Mesenchymal stem cell (in vitro differentiated cells and primary cell): ENCODE data around the gene URAD.

Experiments
- DNase-seq: peaks from one replicate; pipeline ENCODE4 v3.0.0-alpha.2; 2013
- H2AFZ ChIP-seq: one replicate; pipeline ENCODE4 v1.6.1; 2013; ENCODE audit warnings: low read depth, mild to moderate bottlenecking, control low read depth, inconsistent platforms, low read length, moderate library complexity
- H2AK5ac ChIP-seq: 2 replicates; pipeline ENCODE4 v1.6.1; 2013; ENCODE audit warnings: low read length, moderate library complexity, mild to moderate bottlenecking, inconsistent platforms; ENCODE audit not compliant: severe bottlenecking
- H2BK120ac ChIP-seq: one replicate; pipeline ENCODE4 v1.6.1; 2013; ENCODE audit warnings: low read depth, mild to moderate bottlenecking, inconsistent platforms, low read length, moderate library complexity
- H2BK12ac ChIP-seq, 2 experiments: one replicate each; pipeline ENCODE4 v1.6.1; 2013; ENCODE audit warnings: inconsistent platforms in 2 of 2, low read length in 2 of 2, mild to moderate bottlenecking in 2 of 2, moderate library complexity in 2 of 2, control low read depth in 1 of 2
- H2BK15ac ChIP-seq: one replicate; pipeline ENCODE4 v1.6.1; 2013; ENCODE audit warnings: mild to moderate bottlenecking, low read depth, inconsistent platforms; ENCODE audit not compliant: poor library complexity, severe bottlenecking
- H2BK5ac ChIP-seq: 2 replicates; pipeline ENCODE4 v1.6.1; 2013; ENCODE audit warnings: low read depth, mild to moderate bottlenecking, low read length, control low read depth, inconsistent platforms; ENCODE audit not compliant: poor library complexity, severe bottlenecking
- H3K14ac ChIP-seq, 2 experiments: one replicate each; pipeline ENCODE4 v1.6.1; 2013; ENCODE audit warnings: inconsistent platforms in 2 of 2, low read length in 2 of 2, control low read depth in 1 of 2, mild to moderate bottlenecking in 1 of 2, moderate library complexity in 1 of 2
- H3K18ac ChIP-seq, 2 experiments: one replicate each; pipeline ENCODE4 v1.6.1; 2013; ENCODE audit warnings: inconsistent platforms in 2 of 2, low read length in 2 of 2, control low read depth in 1 of 2, low read depth in 1 of 2, mild to moderate bottlenecking in 1 of 2
- H3K23ac ChIP-seq, 2 experiments: one replicate each; pipeline ENCODE4 v1.6.1; 2013; ENCODE audit warnings: inconsistent platforms in 2 of 2, low read length in 2 of 2, mild to moderate bottlenecking in 2 of 2, moderate library complexity in 2 of 2, control low read depth in 1 of 2
- H3K27ac ChIP-seq: 2 replicates; pipeline ENCODE4 v1.5.1; 2013; ENCODE audit warnings: mild to moderate bottlenecking, moderate library complexity, low read length, control low read depth, inconsistent platforms; ENCODE audit not compliant: poor library complexity, severe bottlenecking
- H3K27me3 ChIP-seq, 2 experiments: 2 replicates each; pipeline versions ENCODE4 v1.6.1 to v1.7.0; 2013; ENCODE audit warnings: low read length in 2 of 2, mild to moderate bottlenecking in 2 of 2, moderate library complexity in 2 of 2, control low read depth in 1 of 2, inconsistent platforms in 1 of 2; ENCODE audit not compliant: control insufficient read depth in 1 of 2, insufficient read depth in 1 of 2
- H3K36me3 ChIP-seq, 2 experiments: 2 replicates each; pipeline versions ENCODE4 v1.6.1 to v1.7.0; 2013; ENCODE audit warnings: low read length in 2 of 2, control low read depth in 1 of 2, inconsistent platforms in 1 of 2, low read depth in 1 of 2, mild to moderate bottlenecking in 1 of 2; ENCODE audit not compliant: insufficient read depth in 2 of 2, control insufficient read depth in 1 of 2
- H3K4ac ChIP-seq, 2 experiments: one replicate each; pipeline ENCODE4 v1.6.1; 2013; ENCODE audit warnings: inconsistent platforms in 2 of 2, low read length in 2 of 2, mild to moderate bottlenecking in 2 of 2, moderate library complexity in 2 of 2, control low read depth in 1 of 2, low read depth in 1 of 2
- H3K4me1 ChIP-seq: 2 replicates; pipeline ENCODE4 v1.6.1; 2013; ENCODE audit warnings: low read depth, low read length, control low read depth; ENCODE audit not compliant: control insufficient read depth, insufficient read depth
- H3K4me2 ChIP-seq: 2 replicates; pipeline ENCODE4 v1.6.1; 2013; ENCODE audit warnings: low read length, mild to moderate bottlenecking, inconsistent platforms; ENCODE audit not compliant: poor library complexity, severe bottlenecking
- H3K4me3 ChIP-seq, 2 experiments: 2 replicates each; pipeline versions ENCODE4 v1.5.1 to v1.7.0; 2013; ENCODE audit warnings: low read length in 2 of 2, mild to moderate bottlenecking in 2 of 2, control low read depth in 1 of 2, low read depth in 1 of 2; ENCODE audit not compliant: insufficient read depth in 1 of 2
- H3K79me1 ChIP-seq: replicated peaks from 2 replicates; pipeline ENCODE4 v1.6.1; 2013; ENCODE audit warnings: mild to moderate bottlenecking, control low read depth, low read length, inconsistent platforms; ENCODE audit not compliant: poor library complexity, severe bottlenecking
- H3K9ac ChIP-seq: 2 replicates; pipeline ENCODE4 v1.7.0; 2013; ENCODE audit warnings: mild to moderate bottlenecking, low read length, moderate library complexity
- H3K9me3 ChIP-seq: 2 replicates; pipeline ENCODE4 v1.7.0; 2013; ENCODE audit warnings: mild to moderate bottlenecking, low read length; ENCODE audit not compliant: control insufficient read depth
- H4K8ac ChIP-seq: one replicate; pipeline ENCODE4 v1.6.1; 2013; ENCODE audit warnings: inconsistent platforms, mild to moderate bottlenecking, low read length, moderate library complexity
- H4K91ac ChIP-seq: one replicate; pipeline ENCODE4 v1.6.1; 2013; ENCODE audit warnings: mild to moderate bottlenecking, low read length, inconsistent platforms
- WGBS: methylation state at CpG from one replicate; pipeline ENCODE4 v1.1.7; 2013; ENCODE audit warnings: mixed read lengths; 5-methylcytosine and 5-hydroxymethylcytosine counted together

The URAD gene

DNA sequence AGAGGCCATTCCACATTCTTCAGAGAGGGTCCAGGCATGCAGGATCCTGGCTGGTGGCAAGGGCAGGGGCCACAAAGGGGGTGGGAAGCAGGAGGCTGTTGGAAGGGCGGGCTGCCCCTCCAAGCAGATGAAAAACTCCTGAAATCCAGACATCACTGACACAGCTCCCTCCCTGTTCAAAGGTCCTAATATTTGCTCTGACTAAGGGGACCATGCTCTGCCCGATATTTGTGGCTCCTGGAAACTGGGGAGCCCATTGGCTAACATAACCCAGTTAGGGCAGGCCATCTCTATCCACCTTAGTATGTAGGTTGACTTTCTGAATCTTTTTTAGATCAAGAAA lies 16.0 kb downstream of the URAD start:
- H3K27ac ChIP-seq: no peak overlapping the region
- WGBS: 70% methylated on average over 2 of the region's 2 CpGs
- H2BK12ac ChIP-seq: no peak overlapping the region
- no peak overlapping the region for H3K9ac ChIP-seq
- H2BK120ac ChIP-seq: no peak overlapping the region
- no peak overlapping the region for H3K14ac ChIP-seq
- H3K18ac ChIP-seq: no peak overlapping the region
- no peak overlapping the region for H2BK15ac ChIP-seq
- no peak overlapping the region for H4K91ac ChIP-seq
- H3K4ac ChIP-seq: no peak overlapping the region
- no peak overlapping the region for H3K23ac ChIP-seq
- peaks cover 15% of the 10 kb centered on the region for H3K4me1 ChIP-seq
- no peak overlapping the region for H3K4me3 ChIP-seq
- H4K8ac ChIP-seq: no peak overlapping the region
- H3K4me2 ChIP-seq: no peak overlapping the region
- no peaks in the 10 kb centered on the region for H3K9me3 ChIP-seq
- peaks cover 97 to 100% of the 10 kb centered on the region in 2 experiments for H3K27me3 ChIP-seq
- no peak overlapping the region for H2BK5ac ChIP-seq
- peaks cover 0 to 3% of the 10 kb centered on the region in 2 experiments for H3K36me3 ChIP-seq
- H2AFZ ChIP-seq: no peak overlapping the region
- no peaks in the 10 kb centered on the region for H3K79me1 ChIP-seq
- no peak for DNase-seq
- H2AK5ac ChIP-seq: no peak overlapping the region

DNA sequence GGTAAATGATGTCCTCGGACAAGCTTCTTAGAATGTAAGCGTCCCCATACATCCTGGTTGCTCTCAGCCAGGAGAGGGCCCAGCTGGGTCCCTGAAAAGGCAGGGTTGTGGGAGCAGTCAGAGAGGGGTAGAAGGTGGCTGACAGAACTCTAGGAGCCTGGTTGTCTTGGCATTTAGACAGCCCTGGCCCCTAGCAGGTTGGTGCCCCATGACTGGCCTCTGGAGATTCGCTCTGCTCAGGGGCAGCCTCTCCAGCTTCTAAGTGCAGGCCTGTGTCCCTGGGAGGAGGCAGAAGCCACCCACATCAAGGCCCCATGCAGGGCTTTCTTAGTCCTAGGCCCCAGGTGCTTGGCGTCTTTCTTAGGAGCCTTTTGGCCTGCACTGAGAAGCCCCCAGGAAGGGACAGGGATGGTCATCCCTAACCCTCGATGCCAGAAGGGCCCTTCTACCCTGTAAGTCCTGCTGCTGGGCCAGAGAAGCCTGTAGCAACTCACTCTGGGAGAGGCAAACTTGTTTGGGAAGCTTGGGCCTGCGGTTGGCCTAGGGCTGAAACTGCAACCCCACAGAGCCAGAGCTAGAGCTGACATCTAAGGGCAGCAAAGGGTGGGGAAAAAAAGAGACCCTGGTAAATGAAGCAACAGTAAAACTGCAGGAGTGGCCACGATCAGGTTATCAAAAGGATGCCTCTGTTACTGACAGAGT lies 16.6 kb downstream of the URAD start:
- no peak overlapping the region for H4K8ac ChIP-seq
- no peak overlapping the region for H3K18ac ChIP-seq
- H2AFZ ChIP-seq: no peak overlapping the region
- H3K27ac ChIP-seq: no peak overlapping the region
- no peak overlapping the region for H3K14ac ChIP-seq
- H3K4me3 ChIP-seq: no peak overlapping the region
- H3K4me2 ChIP-seq: no peak overlapping the region
- no peak overlapping the region for H2BK5ac ChIP-seq
- H2BK12ac ChIP-seq: no peak overlapping the region
- no peak overlapping the region for H2AK5ac ChIP-seq
- H3K4ac ChIP-seq: no peak overlapping the region
- H2BK120ac ChIP-seq: no peak overlapping the region
- peaks cover 15% of the 10 kb centered on the region for H3K4me1 ChIP-seq
- 46% methylated on average over 7 of the region's 7 CpGs for WGBS
- H4K91ac ChIP-seq: no peak overlapping the region
- peaks cover 0 to 3% of the 10 kb centered on the region in 2 experiments for H3K36me3 ChIP-seq
- no peak overlapping the region for H3K23ac ChIP-seq
- no peaks in the 10 kb centered on the region for H3K9me3 ChIP-seq
- H2BK15ac ChIP-seq: no peak overlapping the region
- H3K79me1 ChIP-seq: no peaks in the 10 kb centered on the region
- H3K27me3 ChIP-seq: peaks cover 97 to 100% of the 10 kb centered on the region in 2 experiments
- DNase-seq: no peak
- H3K9ac ChIP-seq: no peak overlapping the region

DNA sequence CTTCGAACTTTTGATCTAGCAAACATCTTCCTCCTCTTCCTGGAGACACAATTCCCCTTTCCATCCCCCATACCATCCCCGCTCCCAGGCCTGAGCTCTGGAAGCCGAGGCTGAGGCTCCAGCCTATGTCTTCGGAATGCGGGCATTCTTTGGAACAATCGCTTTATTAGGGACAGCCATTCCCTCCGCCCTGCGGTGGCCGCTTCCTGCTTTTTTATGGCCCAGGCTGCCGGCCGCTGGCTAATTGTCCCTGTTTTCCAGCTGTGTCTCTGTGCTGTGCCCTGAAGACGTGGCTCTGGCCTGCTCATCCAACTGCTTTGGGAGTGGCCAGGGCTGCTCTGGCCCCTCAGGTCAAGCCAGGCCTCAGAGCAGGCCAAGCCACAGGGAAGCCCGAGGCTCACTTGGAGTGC lies 17.3 kb downstream of the URAD start:
- peaks cover 0 to 3% of the 10 kb centered on the region in 2 experiments for H3K36me3 ChIP-seq
- no peak overlapping the region for H3K23ac ChIP-seq
- no peak overlapping the region for H4K8ac ChIP-seq
- no peak overlapping the region for H2BK15ac ChIP-seq
- H2AFZ ChIP-seq: no peak overlapping the region
- no peaks in the 10 kb centered on the region for H3K9me3 ChIP-seq
- DNase-seq: no peak
- WGBS: 10% methylated on average over 12 of the region's 13 CpGs
- no peak overlapping the region for H2AK5ac ChIP-seq
- no peak overlapping the region for H3K18ac ChIP-seq
- H4K91ac ChIP-seq: peak overlapping the region; percentile 3
- H3K4me2 ChIP-seq: no peak overlapping the region
- H3K27me3 ChIP-seq: peaks cover 97 to 100% of the 10 kb centered on the region in 2 experiments
- no peak overlapping the region for H2BK12ac ChIP-seq
- H3K4me1 ChIP-seq: peaks cover 17% of the 10 kb centered on the region
- no peak overlapping the region for H3K27ac ChIP-seq
- no peak overlapping the region for H2BK5ac ChIP-seq
- no peak overlapping the region for H3K14ac ChIP-seq
- no peak overlapping the region for H3K4me3 ChIP-seq
- H2BK120ac ChIP-seq: no peak overlapping the region
- H3K4ac ChIP-seq: no peak overlapping the region
- H3K79me1 ChIP-seq: no peaks in the 10 kb centered on the region
- no peak overlapping the region for H3K9ac ChIP-seq

DNA sequence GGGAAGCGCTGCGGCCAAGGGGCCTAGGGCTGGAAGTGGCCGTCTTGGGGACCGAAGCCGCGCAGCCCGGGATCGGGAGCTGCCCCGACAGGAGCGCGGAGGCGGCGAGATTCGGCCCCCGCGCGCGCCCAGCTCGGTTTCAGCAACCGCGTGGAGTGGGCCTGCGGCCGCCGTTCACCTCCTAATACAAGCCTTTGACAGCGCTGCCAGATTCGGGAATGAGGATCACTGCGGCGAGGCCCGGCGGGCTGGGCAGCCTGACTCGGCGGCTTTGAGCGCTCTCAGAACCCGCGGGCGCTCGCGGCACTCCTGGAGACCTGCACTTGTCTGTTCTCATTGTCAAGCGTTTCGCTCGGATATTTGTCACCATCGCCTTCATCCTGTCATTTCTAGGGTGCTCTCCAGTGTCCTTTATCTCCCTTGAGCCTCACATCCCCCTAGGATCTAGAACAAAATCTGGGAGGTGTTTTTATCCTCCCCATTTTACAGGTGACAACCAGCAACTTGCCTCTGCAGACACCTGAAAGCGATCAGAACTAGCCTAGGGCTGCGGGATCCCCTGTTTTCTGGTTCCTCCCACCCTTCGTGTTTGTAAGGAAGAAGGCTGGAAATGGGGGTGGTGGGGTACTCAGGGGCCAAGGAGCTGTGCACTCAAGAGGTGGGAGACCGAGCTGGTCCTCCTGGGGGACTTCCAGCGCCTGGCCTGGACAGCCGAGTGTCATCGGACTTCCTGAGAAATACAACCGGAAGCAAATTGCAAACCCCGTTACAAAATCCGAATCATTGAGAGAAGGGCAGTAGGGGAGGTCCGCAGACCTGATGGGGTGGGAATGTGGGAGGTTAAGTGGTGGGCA lies 17.9 kb downstream of the URAD start:
- no peak for DNase-seq
- Histone ChIP-seq H2BK5ac (no peak overlapping the region), H3K36me3 (peaks cover 0 to 3% of the 10 kb centered on the region in 2 experiments)

More for the DNA sequence above, 17.9 kb downstream of the URAD start:
- Histone ChIP-seq H3K27ac (no peak overlapping the region), H3K79me1 (no peaks in the 10 kb centered on the region), H3K4me3 (no peak overlapping the region), H2BK120ac (no peak overlapping the region), H3K4ac (no peak overlapping the region), H2BK15ac (no peak overlapping the region), H2BK12ac (no peak overlapping the region), H3K23ac (no peak overlapping the region), H2AK5ac (no peak overlapping the region), H4K8ac (peak overlapping the region; percentile 30), H4K91ac (no peak overlapping the region), H3K27me3 (peaks cover 97 to 100% of the 10 kb centered on the region in 2 experiments), H3K14ac (no peak overlapping the region), H3K4me2 (no peak overlapping the region), H3K18ac (no peak overlapping the region), H3K9me3 (no peaks in the 10 kb centered on the region), H3K9ac (no peak overlapping the region), H2AFZ (no peak overlapping the region), H3K4me1 (peaks cover 16% of the 10 kb centered on the region)
- WGBS: 7% methylated on average over 45 of the region's 53 CpGs
